ENCODE data around the gene CYBC1.

- TF ChIP-seq POLR2AphosphoS5 (IDR thresholded peaks at IDR 0.05; ENCODE audit: borderline replicate concordance, low read depth, low read length) (no peak), EZH2 (IDR thresholded peaks at IDR 0.05) (no peak)
These were observed 31.0 kb downstream of the CYBC1 start for GRCh38 chr17:82419540-82419939.

Data from SK-N-MC (cell line).